BLaER1 (cell line): ENCODE results near the gene NRGN.

Experiments used
- H3K27ac ChIP-seq: shearing (Covaris generic); formaldehyde crosslinking; 2 replicates; pipeline ENCODE4 v1.8.1; 2022
- H3K27me3 ChIP-seq: shearing (Covaris generic); formaldehyde crosslinking; 2 replicates; pipeline ENCODE4 v1.8.1; 2022
- H3K36me3 ChIP-seq: shearing (Covaris generic); formaldehyde crosslinking; 2 replicates; pipeline ENCODE4 v1.8.1; 2022
- H3K4me1 ChIP-seq: shearing (Covaris generic); formaldehyde crosslinking; 2 replicates; pipeline ENCODE4 v1.8.1; 2022
- H3K4me2 ChIP-seq: shearing (Covaris generic); formaldehyde crosslinking; 2 replicates; pipeline ENCODE4 v1.8.1; 2022
- H3K4me3 ChIP-seq: shearing (Covaris generic); formaldehyde crosslinking; 2 replicates; pipeline ENCODE4 v1.8.1; 2022
- H3K9ac ChIP-seq: shearing (Covaris generic); formaldehyde crosslinking; 2 replicates; pipeline ENCODE4 v1.8.1; 2022
- H3K9me3 ChIP-seq: shearing (Covaris generic); formaldehyde crosslinking; 2 replicates; pipeline ENCODE4 v1.8.1; 2022
- H4K20me1 ChIP-seq: shearing (Covaris generic); formaldehyde crosslinking; 2 replicates; pipeline ENCODE4 v1.8.1; 2022
- Cebpa-rat ChIP-seq: shearing (Covaris generic); IDR thresholded peaks from 2 replicates; pipeline ENCODE4 v1.8.1; 2022

The NRGN gene

GRCh38 chr11:124754710-124755109 lies 15.0 kb downstream of the NRGN start:
- Histone ChIP-seq H3K27ac (no peak overlapping the region), H3K4me2 (no peak overlapping the region), H3K36me3 (peaks cover 29% of the 10 kb centered on the region), H3K27me3 (no peaks in the 10 kb centered on the region), H4K20me1 (peaks cover 42% of the 10 kb centered on the region), H3K4me1 (peaks cover 50% of the 10 kb centered on the region), H3K9me3 (no peaks in the 10 kb centered on the region), H3K9ac (no peak overlapping the region), H3K4me3 (no peak overlapping the region)
- TF ChIP-seq Cebpa-rat = no peak

DNA sequence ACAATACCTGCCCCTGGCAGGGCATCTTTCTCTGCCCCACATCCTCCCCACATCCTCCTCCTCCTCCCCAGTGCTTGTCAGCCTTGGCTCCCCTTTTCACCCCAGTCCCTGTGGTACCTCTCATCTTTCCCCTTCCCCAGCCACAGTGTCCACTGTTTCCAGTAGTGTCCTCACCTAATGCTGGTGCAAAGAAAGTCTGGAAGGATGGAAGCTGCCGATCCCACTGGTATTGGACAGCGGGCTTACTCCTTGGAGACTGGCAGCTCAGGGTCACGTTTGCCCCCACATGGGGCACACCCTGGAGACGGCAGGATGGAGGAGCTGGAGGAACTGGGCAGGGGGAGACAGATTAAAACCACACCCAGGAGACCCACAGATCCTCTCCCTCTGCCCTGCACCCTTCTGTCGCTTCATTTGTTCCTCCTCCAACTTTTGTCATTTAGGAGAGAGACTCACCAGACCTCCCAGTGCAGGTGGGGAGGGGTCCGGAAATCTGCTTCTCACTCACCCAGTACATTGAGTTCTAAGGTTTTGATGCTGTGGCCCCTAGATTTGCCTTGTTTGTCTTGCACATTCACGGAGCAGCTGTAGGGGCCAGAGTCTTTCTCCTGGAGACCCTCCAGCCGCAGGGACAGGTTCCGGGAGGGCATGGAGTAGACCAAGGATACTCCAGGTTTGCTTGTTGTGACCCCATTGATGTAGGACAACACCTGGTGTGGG lies 16.5 kb downstream of the NRGN start:
- H3K27me3 ChIP-seq = no peaks in the 10 kb centered on the region
- peaks cover 42% of the 10 kb centered on the region for H4K20me1 ChIP-seq
- no peak overlapping the region for H3K4me2 ChIP-seq
- peaks cover 65% of the 10 kb centered on the region for H3K4me1 ChIP-seq
- no peak overlapping the region for H3K9ac ChIP-seq
- H3K27ac ChIP-seq = no peak overlapping the region
- no peak overlapping the region for H3K4me3 ChIP-seq
- no peak for TF ChIP-seq Cebpa-rat
- peaks cover 29% of the 10 kb centered on the region for H3K36me3 ChIP-seq
- H3K9me3 ChIP-seq = no peaks in the 10 kb centered on the region

DNA sequence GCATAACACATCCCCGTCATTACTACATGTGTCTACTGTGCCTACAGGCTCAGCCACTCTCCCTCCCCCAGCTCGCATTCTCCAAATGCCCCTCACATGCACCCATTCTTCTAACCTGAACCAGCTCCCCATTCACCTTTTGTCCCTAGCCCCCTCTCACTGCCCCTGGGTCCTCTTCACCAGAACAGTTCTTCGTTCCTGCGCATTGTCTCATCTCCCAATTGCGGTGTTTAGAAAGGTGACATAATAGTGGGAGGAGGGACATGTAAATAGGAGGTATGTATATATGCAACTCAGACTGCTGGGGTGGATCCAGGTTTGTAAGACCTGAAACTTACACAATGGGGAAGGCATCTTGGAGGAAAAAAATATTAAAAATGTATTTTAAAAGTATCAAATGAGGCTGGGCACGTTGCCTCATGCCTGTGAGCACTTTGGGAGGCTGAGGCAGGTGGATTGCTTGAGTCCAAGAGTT lies 17.0 kb downstream of the NRGN start:
- no peaks in the 10 kb centered on the region for H3K9me3 ChIP-seq
- no peak overlapping the region for H3K9ac ChIP-seq
- H3K4me3 ChIP-seq = no peak overlapping the region
- peaks cover 42% of the 10 kb centered on the region for H4K20me1 ChIP-seq
- H3K4me2 ChIP-seq = no peak overlapping the region
- no peaks in the 10 kb centered on the region for H3K27me3 ChIP-seq
- H3K36me3 ChIP-seq = peaks cover 29% of the 10 kb centered on the region
- H3K4me1 ChIP-seq = peaks cover 71% of the 10 kb centered on the region
- no peak overlapping the region for H3K27ac ChIP-seq
- TF ChIP-seq Cebpa-rat = no peak

GRCh38 chr11:124757320-124757719 lies 17.6 kb downstream of the NRGN start:
- no peak for TF ChIP-seq Cebpa-rat
- Histone ChIP-seq H3K27ac (no peak overlapping the region), H3K4me1 (peaks cover 72% of the 10 kb centered on the region), H3K36me3 (peaks cover 29% of the 10 kb centered on the region), H3K4me3 (no peak overlapping the region), H3K9me3 (no peaks in the 10 kb centered on the region), H3K9ac (no peak overlapping the region), H4K20me1 (peaks cover 43% of the 10 kb centered on the region), H3K4me2 (no peak overlapping the region), H3K27me3 (no peaks in the 10 kb centered on the region)

DNA sequence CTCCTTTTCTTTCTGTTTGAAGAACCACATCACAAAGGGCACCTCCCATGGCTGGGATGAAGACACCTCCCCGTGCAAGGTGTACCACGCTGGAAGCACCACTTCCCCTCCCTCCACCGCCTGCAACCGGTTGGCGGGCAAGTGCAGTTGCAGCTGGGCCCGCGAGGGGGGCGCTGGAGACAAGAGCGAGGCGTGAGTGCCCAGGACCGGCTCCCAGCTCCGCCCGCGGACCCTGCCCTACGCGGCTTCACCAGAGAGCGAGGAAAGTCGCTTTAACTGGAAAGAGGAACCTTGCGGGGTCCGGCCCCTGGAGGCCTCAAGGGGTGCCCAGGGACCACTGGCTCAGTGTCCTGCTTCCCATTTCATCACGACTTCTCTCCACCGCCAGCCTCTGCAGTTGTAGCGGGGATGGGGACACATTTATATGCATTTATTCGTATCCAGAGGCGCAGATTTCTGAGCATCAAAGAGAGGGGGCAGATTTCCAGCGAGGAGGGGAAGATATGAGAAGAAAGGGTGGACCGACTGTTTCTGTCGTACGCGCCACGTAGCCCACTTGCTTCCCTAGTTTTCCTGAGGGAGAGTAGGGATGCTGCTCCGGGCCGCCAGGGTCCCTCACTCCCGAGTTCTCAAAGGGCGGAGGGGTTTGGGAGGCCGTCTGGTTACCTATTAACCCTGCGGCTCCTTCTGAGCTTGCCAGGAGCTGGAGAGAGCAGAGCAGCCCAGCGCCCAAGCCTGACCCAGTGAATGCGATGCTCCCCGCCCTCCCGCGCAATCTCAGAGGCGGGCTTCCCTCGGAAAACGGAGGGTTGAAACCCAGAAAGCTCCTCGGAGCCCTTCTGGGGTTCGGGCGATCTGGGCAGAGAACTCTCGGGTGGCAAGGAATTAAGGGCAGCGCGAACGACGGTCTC lies 18.9 kb downstream of the NRGN start:
- peak overlapping the region; percentile 79 for H3K4me3 ChIP-seq
- H3K27me3 ChIP-seq = no peaks in the 10 kb centered on the region
- peak overlapping the region; percentile 92 for H3K27ac ChIP-seq
- peaks cover 49% of the 10 kb centered on the region for H4K20me1 ChIP-seq
- peaks cover 22% of the 10 kb centered on the region for H3K36me3 ChIP-seq
- H3K9me3 ChIP-seq = no peaks in the 10 kb centered on the region
- no peak for TF ChIP-seq Cebpa-rat
- H3K4me1 ChIP-seq = peaks cover 64% of the 10 kb centered on the region
- H3K4me2 ChIP-seq = peak overlapping the region; percentile 96
- H3K9ac ChIP-seq = peak overlapping the region; percentile 85

DNA sequence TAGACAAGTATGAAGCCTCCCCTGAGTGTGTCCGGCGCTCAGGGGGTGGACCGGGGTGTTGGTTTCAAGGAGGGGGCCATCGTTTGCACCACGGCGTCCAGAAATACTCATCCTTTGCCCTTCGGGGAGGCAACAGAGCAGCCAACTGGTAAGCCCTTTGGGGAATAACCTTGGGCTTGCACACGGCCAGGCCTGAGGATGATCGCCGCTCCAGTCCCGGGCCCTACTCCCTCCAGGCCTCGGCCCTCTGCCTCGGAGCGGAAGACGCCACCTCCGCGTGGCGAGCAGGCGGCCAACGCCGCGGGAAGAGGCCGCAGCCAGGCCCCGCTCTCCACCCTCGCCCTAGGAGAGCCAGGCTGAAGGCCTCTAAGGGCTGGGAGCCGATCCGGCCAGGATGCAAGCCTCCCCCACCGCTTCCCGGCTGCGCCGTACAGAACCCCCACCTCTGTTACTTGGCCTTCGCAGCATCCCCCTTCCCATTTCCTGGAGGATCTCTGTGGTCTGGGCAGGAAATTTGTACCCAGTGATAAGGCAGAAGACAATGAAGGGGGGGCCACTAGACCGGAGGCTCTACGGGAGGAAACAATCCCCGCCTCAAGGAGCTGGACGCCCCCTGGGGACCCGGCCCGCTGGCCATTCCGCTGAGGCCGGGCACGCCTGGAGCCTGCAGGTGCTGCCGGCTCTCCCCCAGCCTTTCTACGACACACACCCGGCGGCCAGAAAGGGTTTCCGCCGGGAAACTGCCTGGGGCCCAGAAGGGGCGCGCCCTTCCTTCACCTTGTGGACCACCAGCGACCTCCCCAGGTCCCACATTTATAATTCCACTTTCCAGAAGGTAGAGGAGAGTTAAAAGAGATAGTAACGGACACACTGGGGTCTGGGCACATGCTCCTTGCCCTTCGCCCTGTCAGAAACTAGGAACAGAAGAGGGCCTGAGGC lies 19.8 kb downstream of the NRGN start:
- H3K4me1 ChIP-seq = peaks cover 64% of the 10 kb centered on the region
- no peak for TF ChIP-seq Cebpa-rat
- H3K36me3 ChIP-seq = peaks cover 17% of the 10 kb centered on the region
- H3K4me3 ChIP-seq = peak overlapping the region; percentile 79
- peaks cover 42% of the 10 kb centered on the region for H4K20me1 ChIP-seq
- H3K27me3 ChIP-seq = no peaks in the 10 kb centered on the region
- peak overlapping the region; percentile 92 for H3K27ac ChIP-seq
- H3K9ac ChIP-seq = peak overlapping the region; percentile 85
- H3K4me2 ChIP-seq = peak overlapping the region; percentile 96
- H3K9me3 ChIP-seq = no peaks in the 10 kb centered on the region

GRCh38 chr11:124760205-124760652 lies 20.5 kb downstream of the NRGN start:
- Histone ChIP-seq H3K9ac (peak overlapping the region; percentile 85), H3K27ac (peak overlapping the region; percentile 92), H3K4me2 (peak overlapping the region; percentile 96), H4K20me1 (peaks cover 38% of the 10 kb centered on the region), H3K4me1 (peaks cover 64% of the 10 kb centered on the region), H3K27me3 (no peaks in the 10 kb centered on the region), H3K9me3 (no peaks in the 10 kb centered on the region), H3K36me3 (peaks cover 18% of the 10 kb centered on the region), H3K4me3 (peak overlapping the region; percentile 79)
- no peak for TF ChIP-seq Cebpa-rat

GRCh38 chr11:124760806-124761205 lies 21.1 kb downstream of the NRGN start:
- H3K36me3 ChIP-seq = peaks cover 23% of the 10 kb centered on the region
- no peaks in the 10 kb centered on the region for H3K9me3 ChIP-seq
- H3K4me3 ChIP-seq = peak overlapping the region; percentile 79
- H3K4me1 ChIP-seq = peaks cover 64% of the 10 kb centered on the region
- H4K20me1 ChIP-seq = peaks cover 36% of the 10 kb centered on the region
- peak overlapping the region; percentile 85 for H3K9ac ChIP-seq
- peak overlapping the region; percentile 96 for H3K4me2 ChIP-seq
- no peaks in the 10 kb centered on the region for H3K27me3 ChIP-seq
- H3K27ac ChIP-seq = peak overlapping the region; percentile 92
- TF ChIP-seq Cebpa-rat = no peak
